Stimulated activated naive CD8-positive, alpha-beta T cell treated with anti-CD3 and anti-CD28 coated beads, Interleukin-15, amount 100 ng/mL, for 72 hours (primary cell): ENCODE results near the gene PLEKHA5.
"Not testable (repeated sequence)": the region's sequence is repeated elsewhere in the genome, so short reads cannot be mapped to it uniquely, and the experiment has no call there.

Experiments used
- ATAC-seq: fragments of 150-1000 bp; cut with Tn5 transposase; 2 replicates; pipeline ENCODE4 v1.10.0; 2021; ENCODE audit warnings: mild to moderate bottlenecking, moderate library complexity
- DNase-seq, 2 donors: peaks; one replicate each; pipeline ENCODE4 v3.0.0; 2021 to 2022
- H3K27ac Mint-ChIP-seq, 2 donors: one replicate each; pipeline ENCODE4 v1.8.0; 2022; ENCODE audit warnings: mild to moderate bottlenecking in 2 of 2, mixed read lengths in 2 of 2, moderate library complexity in 2 of 2
- H3K27me3 Mint-ChIP-seq: one replicate; pipeline ENCODE4 v1.8.0; 2022; ENCODE audit warnings: mixed read lengths
- H3K4me1 Mint-ChIP-seq: one replicate; pipeline ENCODE4 v1.8.0; 2022; ENCODE audit warnings: mild to moderate bottlenecking, mixed read lengths
- H3K4me3 Mint-ChIP-seq, 2 donors: one replicate each; pipeline ENCODE4 v1.8.0; 2022; ENCODE audit warnings: mild to moderate bottlenecking in 2 of 2, mixed read lengths in 2 of 2, moderate library complexity in 1 of 2
- H3K9me3 Mint-ChIP-seq, 2 donors: one replicate each; pipeline ENCODE4 v1.8.0; 2022; ENCODE audit warnings: mixed read lengths in 2 of 2

Gene PLEKHA5

GRCh38 chr12:19144287-19144686 lies 14.8 kb downstream of the PLEKHA5 start:
- Mint-ChIP-seq H3K27ac (no peak overlapping the region), H3K27me3 (no peaks in the 10 kb centered on the region), H3K4me3 (no peak overlapping the region), H3K9me3 (no peaks in the 10 kb centered on the region), H3K4me1 (no peaks in the 10 kb centered on the region)
- ATAC-seq, result no peak
- no peak for DNase-seq

GRCh38 chr12:19144985-19145384 lies 15.5 kb downstream of the PLEKHA5 start:
- no peak overlapping the region for H3K27ac Mint-ChIP-seq
- H3K27me3 Mint-ChIP-seq, result no peaks in the 10 kb centered on the region
- no peaks in the 10 kb centered on the region for H3K4me1 Mint-ChIP-seq
- H3K4me3 Mint-ChIP-seq, result no peak overlapping the region
- no peaks in the 10 kb centered on the region for H3K9me3 Mint-ChIP-seq
- no peak for ATAC-seq
- no peak for DNase-seq

GRCh38 chr12:19148860-19149259 lies 19.3 kb downstream of the PLEKHA5 start:
- no peak for DNase-seq
- Mint-ChIP-seq H3K4me3 (no peak overlapping the region), H3K27ac (no peak overlapping the region), H3K27me3 (no peaks in the 10 kb centered on the region), H3K9me3 (no peaks in the 10 kb centered on the region), H3K4me1 (no peaks in the 10 kb centered on the region)
- ATAC-seq, result no peak

- ATAC-seq, result no peak
These were observed 20.9 kb downstream of the PLEKHA5 start for GRCh38 chr12:19150273-19150900.

GRCh38 chr12:19151298-19151697 lies 21.8 kb downstream of the PLEKHA5 start:
- ATAC-seq, result no peak
- Mint-ChIP-seq H3K4me3 (no peak overlapping the region), H3K4me1 (no peaks in the 10 kb centered on the region), H3K27ac (no peak overlapping the region), H3K27me3 (no peaks in the 10 kb centered on the region), H3K9me3 (no peaks in the 10 kb centered on the region)
- DNase-seq, result no peak

More at GRCh38 chr12:19150273-19150900, 20.9 kb downstream of the PLEKHA5 start:
- Mint-ChIP-seq H3K27ac (no peak overlapping the region), H3K4me3 (no peak overlapping the region), H3K27me3 (no peaks in the 10 kb centered on the region), H3K9me3 (no peaks in the 10 kb centered on the region), H3K4me1 (no peaks in the 10 kb centered on the region)
- no peak for DNase-seq

GRCh38 chr12:19153396-19153795 lies 23.9 kb downstream of the PLEKHA5 start:
- Mint-ChIP-seq H3K27ac (no peak overlapping the region), H3K4me3 (no peak overlapping the region)

GRCh38 chr12:19154686-19155085 lies 25.2 kb downstream of the PLEKHA5 start:
- no peaks in the 10 kb centered on the region for H3K9me3 Mint-ChIP-seq
- H3K4me1 Mint-ChIP-seq, result no peaks in the 10 kb centered on the region
- ATAC-seq (no peak), DNase-seq (no peak)
- H3K27me3 Mint-ChIP-seq, result no peaks in the 10 kb centered on the region
- no peak overlapping the region for H3K4me3 Mint-ChIP-seq
- no peak overlapping the region for H3K27ac Mint-ChIP-seq

More at GRCh38 chr12:19153396-19153795, 23.9 kb downstream of the PLEKHA5 start:
- Mint-ChIP-seq H3K9me3 (no peaks in the 10 kb centered on the region), H3K4me1 (no peaks in the 10 kb centered on the region), H3K27me3 (no peaks in the 10 kb centered on the region)
- DNase-seq (no peak), ATAC-seq (no peak)

- H3K4me1 Mint-ChIP-seq, result no peaks in the 10 kb centered on the region
- H3K27ac Mint-ChIP-seq, result no peak overlapping the region
- no peak overlapping the region for H3K4me3 Mint-ChIP-seq
- H3K9me3 Mint-ChIP-seq, result no peaks in the 10 kb centered on the region
- ATAC-seq (no peak), DNase-seq (no peak)
- H3K27me3 Mint-ChIP-seq, result no peaks in the 10 kb centered on the region
These were observed 26.6 kb downstream of the PLEKHA5 start for GRCh38 chr12:19155981-19156734.

GRCh38 chr12:19158923-19159322 lies 29.4 kb downstream of the PLEKHA5 start:
- H3K4me1 Mint-ChIP-seq, result no peaks in the 10 kb centered on the region
- no peak overlapping the region for H3K27ac Mint-ChIP-seq
- no peak overlapping the region for H3K4me3 Mint-ChIP-seq
- ATAC-seq, result no peak
- no peak for DNase-seq
- no peaks in the 10 kb centered on the region for H3K27me3 Mint-ChIP-seq
- H3K9me3 Mint-ChIP-seq, result no peaks in the 10 kb centered on the region

- ATAC-seq, result no peak
- no peaks in the 10 kb centered on the region for H3K4me1 Mint-ChIP-seq
- H3K9me3 Mint-ChIP-seq, result no peaks in the 10 kb centered on the region
- H3K27ac Mint-ChIP-seq, result no peak overlapping the region
- no peak overlapping the region for H3K4me3 Mint-ChIP-seq
- H3K27me3 Mint-ChIP-seq, result no peaks in the 10 kb centered on the region
- no peak for DNase-seq
These were observed 31.7 kb downstream of the PLEKHA5 start for GRCh38 chr12:19161216-19161615.

- H3K27me3 Mint-ChIP-seq, result no peaks in the 10 kb centered on the region
- H3K27ac Mint-ChIP-seq, result no peak overlapping the region
- H3K4me1 Mint-ChIP-seq, result no peaks in the 10 kb centered on the region
- ATAC-seq (no peak), DNase-seq (no peak)
- H3K9me3 Mint-ChIP-seq, result no peaks in the 10 kb centered on the region
- no peak overlapping the region for H3K4me3 Mint-ChIP-seq
These were observed 35.9 kb downstream of the PLEKHA5 start for GRCh38 chr12:19165451-19165850.

GRCh38 chr12:19166387-19166786 lies 36.9 kb downstream of the PLEKHA5 start:
- Mint-ChIP-seq H3K27me3 (no peaks in the 10 kb centered on the region), H3K27ac (no peak overlapping the region), H3K4me1 (no peaks in the 10 kb centered on the region), H3K4me3 (no peak overlapping the region), H3K9me3 (no peaks in the 10 kb centered on the region)
- DNase-seq (no peak), ATAC-seq (no peak)

GRCh38 chr12:19166956-19167355 lies 37.4 kb downstream of the PLEKHA5 start:
- no peak for DNase-seq
- ATAC-seq, result no peak
- Mint-ChIP-seq H3K4me1 (no peaks in the 10 kb centered on the region), H3K4me3 (no peak overlapping the region), H3K9me3 (no peaks in the 10 kb centered on the region), H3K27ac (no peak overlapping the region), H3K27me3 (no peaks in the 10 kb centered on the region)

GRCh38 chr12:19167708-19168107 lies 38.2 kb downstream of the PLEKHA5 start:
- no peaks in the 10 kb centered on the region for H3K27me3 Mint-ChIP-seq
- ATAC-seq (no peak), DNase-seq (no peak)
- no peaks in the 10 kb centered on the region for H3K4me1 Mint-ChIP-seq
- H3K27ac Mint-ChIP-seq, result no peak overlapping the region
- H3K4me3 Mint-ChIP-seq, result no peak overlapping the region
- H3K9me3 Mint-ChIP-seq, result no peaks in the 10 kb centered on the region

- Mint-ChIP-seq H3K9me3 (no peaks in the 10 kb centered on the region), H3K4me1 (no peaks in the 10 kb centered on the region), H3K27ac (no peak overlapping the region), H3K4me3 (no peak overlapping the region), H3K27me3 (no peaks in the 10 kb centered on the region)
- ATAC-seq, result no peak
- DNase-seq, result no peak
These were observed 39.1 kb downstream of the PLEKHA5 start for GRCh38 chr12:19168644-19169043.

GRCh38 chr12:19169222-19169621 lies 39.7 kb downstream of the PLEKHA5 start:
- Mint-ChIP-seq H3K27ac (no peak overlapping the region), H3K27me3 (no peaks in the 10 kb centered on the region), H3K4me1 (no peaks in the 10 kb centered on the region), H3K9me3 (no peaks in the 10 kb centered on the region), H3K4me3 (no peak overlapping the region)
- DNase-seq (no peak), ATAC-seq (no peak)

- not testable (repeated sequence) for ATAC-seq, H3K4me1 Mint-ChIP-seq, H3K9me3 Mint-ChIP-seq, DNase-seq, H3K27me3 Mint-ChIP-seq, H3K27ac Mint-ChIP-seq, H3K4me3 Mint-ChIP-seq
These were observed 40.8 kb downstream of the PLEKHA5 start for GRCh38 chr12:19170286-19170685.
